GM18519 (cell line): ENCODE measurements around the gene HCN4.

Source experiments
- ATAC-seq: cut with Tn5 transposase; IDR thresholded peaks from one replicate; pipeline ENCODE4 v1.9.1; 2021; ENCODE audit warnings: mild to moderate bottlenecking, moderate library complexity; ENCODE audit not compliant: unreplicated experiment, low FRiP score

The HCN4 gene

DNA sequence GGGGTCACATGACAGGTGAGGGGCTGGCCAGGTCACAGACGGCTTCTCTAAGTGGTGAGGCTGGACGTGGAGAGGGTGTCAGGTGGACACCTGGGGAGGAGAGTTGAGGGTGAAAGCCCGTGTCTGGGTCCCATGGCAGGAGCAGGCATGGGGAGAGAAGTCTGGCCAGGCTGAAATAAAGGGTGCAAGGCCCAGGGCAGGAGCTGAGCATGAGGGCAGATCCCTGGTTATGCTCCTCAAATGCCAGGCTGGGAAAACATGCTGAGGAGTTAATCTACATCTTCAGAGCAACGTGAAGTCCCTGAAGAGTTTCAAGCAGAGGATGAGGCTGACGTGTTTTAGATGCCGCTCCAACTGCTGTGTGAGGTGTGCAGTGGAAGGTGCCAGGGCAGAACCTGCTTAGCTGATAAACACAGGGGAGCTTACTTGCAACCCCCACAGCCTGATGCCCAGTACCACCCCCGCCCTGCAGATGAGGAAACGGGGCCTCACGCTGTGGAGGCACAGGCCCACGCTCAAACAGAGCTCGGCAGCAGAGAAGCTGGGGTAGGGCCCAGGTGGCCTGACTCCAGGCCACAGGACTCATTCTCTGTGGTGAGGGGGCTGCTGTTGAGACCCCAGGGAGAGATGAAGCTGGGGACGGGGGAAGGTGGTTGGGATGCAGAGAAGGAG, 40.5 kb downstream of the HCN4 start:
- ATAC-seq = no peak

DNA sequence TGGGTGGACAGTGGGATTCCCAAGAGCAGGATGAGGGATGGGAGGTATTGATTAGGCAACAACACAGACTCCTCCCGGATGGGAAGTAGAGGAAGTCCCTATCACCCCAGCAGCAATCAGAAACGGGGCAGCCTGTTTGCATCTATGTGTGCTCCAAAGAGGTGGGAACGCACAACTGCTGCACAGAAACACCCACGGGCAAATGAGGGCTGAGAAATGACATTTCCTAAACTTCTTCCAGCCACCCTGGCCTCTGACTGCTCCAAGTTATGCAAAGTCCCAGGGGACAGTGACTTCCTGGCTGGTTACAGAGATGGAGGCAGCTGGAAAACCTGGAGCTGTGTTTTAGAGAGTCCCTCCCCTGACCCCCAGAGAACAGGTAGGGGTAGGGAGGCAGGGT, 42.6 kb downstream of the HCN4 start:
- ATAC-seq = no peak

DNA sequence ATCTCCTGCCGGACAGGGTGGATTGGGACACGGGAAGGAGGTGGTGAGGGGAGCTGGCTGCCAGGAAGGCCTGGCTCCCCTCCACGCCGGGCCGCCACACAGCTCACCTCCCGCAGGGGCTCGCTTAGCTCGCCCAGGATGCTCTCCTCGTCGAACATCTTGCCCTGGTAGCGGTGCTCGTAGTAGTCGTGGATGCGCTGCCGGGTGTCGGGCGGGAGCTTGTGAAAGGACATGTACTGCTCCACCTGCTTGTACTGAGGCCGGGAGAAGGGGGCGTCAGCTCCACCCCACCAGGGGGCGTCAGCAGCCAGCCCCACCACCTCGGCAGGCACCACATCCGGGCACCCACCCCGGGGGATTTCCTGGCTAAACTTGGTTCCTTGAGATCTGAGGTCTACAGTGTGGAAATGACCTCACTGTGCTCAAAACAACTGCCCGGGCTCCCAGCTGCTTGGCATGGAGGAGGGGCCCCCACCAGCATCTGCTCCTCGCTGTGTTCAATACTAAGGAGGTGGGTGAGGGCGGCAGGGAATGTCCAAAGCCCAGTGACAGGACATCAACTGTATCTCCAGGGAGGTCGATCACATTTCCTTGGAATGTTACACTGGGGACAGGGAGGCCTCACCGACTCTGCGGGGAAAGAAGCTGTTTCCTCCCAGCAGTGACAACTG, 43.4 kb downstream of the HCN4 start:
- ATAC-seq = no peak

DNA sequence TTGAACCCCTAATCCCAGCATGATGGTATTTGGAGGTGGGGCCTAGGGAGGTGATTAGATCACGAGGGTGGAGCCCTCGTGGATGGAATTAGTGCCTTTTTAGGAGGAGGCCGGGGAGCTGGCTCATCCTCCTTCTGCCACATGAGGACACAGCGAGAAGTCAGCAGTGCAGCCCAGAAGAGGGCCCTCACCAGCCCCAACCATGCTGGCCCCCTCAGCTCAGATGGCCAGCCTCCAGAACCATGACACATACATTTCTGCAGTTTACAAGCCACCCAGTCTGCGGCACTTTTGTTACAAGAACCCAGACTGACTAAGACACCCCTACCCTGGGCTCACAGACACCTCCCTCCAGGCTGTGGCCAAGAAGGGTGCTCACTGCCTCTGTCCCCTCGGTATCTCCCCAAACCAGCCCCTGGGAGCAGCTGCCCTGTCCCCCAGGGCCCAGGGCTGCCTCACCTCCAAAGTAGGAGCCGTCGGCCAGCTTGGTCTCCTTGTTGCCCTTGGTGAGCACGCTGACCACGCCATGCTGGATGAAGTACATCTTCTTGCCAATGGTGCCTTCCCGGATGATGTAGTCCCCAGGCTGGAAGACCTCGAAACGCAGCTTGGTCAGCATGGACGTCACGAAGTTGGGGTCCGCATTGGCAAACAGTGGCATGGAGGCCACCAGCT, 44.1 kb downstream of the HCN4 start:
- ATAC-seq = no peak

DNA sequence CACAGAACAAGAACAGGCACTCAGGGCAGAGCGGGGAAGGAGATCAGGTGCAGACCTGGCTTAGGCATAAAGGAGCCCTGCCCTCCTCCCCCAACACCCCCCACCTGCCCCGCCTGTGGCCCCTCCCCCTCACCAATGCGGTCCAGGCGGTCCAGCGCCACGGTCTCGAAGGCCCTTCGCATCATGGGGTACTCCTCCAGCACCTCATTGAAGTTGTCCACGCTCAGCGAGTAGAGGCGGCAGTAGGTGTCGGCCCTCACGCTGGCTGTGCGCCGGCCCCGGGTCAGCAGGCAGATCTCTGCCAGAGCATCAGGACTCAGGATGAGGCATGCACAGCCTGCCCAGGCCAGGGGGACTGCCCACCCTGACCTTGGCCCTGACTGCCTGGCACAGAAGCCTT, 44.8 kb downstream of the HCN4 start:
- no peak for ATAC-seq

DNA sequence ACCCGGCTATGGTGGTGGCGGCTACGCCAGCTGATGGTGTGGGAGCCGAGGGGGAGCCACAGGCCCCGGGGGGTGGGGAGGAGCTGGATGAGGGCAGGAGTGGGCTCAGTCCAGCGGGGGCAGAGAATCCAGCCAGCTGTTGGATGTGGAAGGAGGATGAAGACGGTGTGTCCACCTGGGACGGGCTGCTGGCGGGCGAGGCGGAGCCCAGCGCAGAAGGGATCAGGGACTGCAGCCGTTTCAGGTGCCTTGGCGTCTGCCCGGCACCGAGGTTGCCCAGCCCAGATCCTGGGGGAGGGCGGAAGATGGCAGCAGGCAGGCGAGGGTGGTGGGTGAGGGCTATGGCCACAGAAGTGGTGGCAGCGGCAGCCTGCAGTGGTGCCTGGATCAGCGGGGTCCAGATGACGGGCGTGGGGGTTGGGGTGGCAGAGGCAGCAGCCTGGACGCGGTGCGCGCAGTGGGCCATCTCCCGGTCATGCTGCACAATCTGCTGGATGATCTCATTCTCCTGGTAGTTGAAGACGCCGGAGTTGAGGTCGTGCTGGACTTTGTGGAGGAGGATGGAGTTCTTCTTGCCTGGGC, 45.3 kb downstream of the HCN4 start:
- ATAC-seq = no peak

DNA sequence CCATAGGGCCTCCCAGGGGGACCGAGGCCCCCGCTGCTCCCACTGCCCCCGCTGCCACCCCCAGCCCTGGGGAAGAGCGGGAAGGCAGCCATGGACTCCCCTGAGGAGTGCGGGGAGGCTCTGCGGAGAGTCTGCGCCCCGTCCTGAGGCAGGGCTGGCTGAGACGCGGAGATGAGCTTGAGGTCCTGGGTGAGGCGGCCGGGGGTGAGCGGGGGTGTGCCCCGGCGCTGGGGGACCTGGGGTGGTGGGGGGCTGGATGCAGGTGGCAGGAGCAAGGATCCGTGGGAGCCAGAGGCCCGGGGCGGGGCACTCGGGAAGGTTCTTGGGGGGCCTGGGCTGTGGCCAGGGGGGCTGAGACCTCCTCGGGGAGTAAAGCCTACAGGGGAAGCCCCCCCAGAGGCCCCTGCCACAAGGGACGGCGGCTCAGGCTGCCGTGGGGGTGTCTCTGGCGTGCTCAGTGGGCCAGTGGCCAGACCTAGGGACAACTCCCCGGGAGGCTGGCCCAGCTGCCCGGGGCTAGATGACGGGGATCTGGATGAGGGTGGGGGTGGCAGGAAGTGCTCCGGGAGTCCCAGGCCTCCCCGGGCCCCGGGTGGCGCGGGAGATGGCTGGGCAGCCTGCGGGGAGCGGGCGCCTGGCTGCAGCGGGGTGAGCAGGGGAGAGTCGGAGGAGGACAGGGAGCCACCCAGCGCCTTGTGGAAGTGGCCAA, 45.9 kb downstream of the HCN4 start:
- ATAC-seq = no peak

DNA sequence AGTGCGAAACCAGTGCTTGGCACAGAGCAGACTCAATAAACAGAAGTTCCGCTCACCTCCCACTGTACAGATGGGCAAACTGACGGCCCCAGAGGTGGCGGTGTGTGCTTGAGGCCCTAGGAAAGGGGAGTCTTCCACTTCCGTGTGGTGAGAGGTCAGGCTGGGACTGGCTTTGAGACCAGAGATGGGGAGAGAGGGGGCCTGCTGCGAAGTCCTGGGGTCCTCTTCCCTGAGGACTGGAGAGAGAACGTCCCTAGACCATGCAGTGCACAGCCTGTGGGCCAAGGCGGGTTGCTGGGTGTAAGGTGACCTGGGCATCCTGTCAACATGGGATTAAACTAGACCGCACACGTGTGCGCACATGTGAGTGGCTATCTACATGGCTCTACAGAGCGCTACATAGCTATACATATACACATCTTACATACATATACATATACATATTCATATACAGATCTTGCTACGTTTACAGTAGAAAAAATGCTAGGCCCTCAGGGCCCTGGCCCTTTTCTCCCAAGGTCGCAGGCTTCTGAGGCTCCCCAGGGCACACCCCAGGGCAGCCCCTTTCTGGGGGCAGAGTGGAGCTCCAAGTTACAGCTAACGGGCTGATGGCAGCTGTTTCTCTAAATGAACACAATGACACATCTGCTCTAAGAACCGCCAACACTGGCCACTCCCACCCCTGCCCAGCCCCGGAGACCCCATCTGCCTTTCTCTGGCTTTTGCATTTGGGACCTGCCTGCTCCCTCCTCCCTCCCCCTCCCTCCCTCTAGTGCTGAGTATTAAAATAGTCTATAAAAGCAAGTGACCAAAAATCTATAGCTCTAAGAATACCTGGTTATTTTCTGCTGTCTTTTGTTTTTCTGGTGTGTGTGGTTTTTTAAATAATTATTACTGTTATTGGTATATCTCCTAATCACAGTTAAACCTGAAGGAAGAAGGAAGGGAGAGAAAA, 47.0 kb downstream of the HCN4 start:
- no peak for ATAC-seq

DNA sequence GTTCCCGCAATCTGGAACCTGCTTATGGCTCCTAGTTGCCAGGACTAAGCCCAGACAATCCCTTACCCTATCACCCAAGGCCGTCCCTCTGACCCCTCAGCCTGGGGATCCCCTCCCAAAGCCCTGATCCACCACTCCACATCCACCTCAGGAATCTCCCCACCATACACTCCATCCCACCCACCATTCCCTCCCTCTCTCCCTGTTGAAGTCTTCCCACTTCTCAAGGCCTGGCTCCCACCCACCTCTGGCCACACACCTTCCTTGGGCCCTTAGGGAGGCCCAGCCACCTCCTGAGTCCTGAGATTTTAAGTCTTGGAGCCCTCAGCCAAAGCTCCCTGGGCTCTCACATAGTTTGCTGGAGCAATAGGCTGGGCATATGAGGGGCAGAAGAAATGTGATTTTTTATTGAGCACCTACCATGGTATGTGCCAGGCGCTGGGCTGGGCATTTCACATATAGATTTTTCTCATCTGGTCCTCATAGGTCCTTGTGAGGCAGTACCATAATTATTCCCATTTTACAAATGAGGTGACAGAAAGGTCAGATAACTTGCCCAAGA, 48.1 kb downstream of the HCN4 start:
- ATAC-seq = no peak

DNA sequence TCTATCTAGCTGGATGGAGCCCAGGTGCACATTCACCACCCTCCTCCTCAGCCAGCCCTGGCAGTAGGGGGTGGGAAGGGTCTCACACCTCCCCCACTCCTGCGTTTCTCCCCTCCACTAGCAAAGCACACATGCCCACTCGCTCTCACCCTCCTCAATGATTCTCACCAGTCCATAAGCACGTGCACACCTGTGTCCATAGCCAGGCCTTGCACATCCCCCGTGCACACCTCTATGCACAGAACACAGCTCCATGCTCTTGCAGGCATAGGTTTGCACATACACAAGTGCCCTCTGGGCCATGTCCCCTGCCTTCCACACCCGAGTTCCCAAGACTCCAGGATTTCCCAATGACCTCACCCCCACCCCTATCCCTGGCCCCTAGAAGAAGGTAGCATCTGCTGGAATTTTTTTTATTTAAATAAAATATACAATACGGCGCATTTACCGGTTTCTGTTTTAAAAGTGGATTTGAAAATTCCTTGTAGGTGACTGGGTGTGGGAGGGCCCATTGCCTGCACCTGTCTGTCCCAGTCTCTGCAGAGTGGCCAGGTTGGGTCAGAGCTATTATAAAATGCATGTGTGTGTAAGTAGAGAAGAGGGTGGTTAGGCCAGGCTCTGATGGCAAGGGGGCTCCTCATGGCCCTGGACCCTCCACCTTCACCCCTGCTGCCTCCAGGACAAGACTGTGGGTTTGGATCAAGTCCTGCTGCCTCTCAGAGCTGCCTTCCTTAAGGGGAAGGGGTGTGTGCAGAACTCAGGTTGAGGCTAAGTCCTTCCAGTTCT, 49.1 kb downstream of the HCN4 start:
- no peak for ATAC-seq

DNA sequence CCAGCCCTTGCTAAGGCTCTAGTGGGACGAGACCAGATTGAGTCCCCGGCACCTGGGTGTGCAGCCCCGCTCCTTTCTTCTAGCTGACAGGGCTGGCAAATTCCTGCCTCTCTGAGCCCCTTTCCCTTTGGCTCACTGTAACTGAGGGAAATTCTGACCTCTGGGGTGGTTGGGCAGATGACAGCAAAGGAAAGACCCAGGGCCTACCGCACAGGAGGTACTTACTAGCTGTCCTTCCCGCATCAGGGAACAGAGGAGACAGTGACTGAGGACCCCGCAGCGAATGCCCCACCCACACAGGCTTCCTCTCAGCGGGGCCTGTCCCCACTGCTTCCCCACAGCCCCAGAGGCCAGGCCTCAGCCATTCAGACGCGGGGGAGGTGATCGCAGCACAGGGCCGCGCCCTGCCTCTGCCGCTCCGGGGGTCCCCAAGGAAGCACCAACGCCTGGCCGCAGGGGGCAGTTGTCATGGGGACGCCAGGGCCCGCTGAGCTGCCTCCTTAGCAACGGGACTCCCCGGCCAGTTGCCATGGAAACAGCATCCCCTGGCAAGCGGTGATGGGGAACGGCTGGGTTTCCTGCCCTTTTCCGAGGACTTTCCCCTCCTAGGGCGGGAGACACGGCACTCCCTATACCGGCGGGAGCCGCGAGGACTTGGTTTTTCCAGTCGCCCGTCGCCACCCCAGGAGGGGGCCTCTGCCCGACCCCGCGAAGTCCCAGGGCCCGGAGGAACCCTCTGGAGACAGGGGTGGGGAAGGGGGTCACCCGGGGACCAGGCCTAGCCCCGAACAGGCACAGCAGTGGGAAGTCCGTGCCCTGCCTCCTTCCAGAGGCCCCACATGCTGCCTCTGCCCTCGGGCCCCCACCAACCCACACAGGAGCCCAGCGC, 50.1 kb downstream of the HCN4 start:
- ATAC-seq = no peak

DNA sequence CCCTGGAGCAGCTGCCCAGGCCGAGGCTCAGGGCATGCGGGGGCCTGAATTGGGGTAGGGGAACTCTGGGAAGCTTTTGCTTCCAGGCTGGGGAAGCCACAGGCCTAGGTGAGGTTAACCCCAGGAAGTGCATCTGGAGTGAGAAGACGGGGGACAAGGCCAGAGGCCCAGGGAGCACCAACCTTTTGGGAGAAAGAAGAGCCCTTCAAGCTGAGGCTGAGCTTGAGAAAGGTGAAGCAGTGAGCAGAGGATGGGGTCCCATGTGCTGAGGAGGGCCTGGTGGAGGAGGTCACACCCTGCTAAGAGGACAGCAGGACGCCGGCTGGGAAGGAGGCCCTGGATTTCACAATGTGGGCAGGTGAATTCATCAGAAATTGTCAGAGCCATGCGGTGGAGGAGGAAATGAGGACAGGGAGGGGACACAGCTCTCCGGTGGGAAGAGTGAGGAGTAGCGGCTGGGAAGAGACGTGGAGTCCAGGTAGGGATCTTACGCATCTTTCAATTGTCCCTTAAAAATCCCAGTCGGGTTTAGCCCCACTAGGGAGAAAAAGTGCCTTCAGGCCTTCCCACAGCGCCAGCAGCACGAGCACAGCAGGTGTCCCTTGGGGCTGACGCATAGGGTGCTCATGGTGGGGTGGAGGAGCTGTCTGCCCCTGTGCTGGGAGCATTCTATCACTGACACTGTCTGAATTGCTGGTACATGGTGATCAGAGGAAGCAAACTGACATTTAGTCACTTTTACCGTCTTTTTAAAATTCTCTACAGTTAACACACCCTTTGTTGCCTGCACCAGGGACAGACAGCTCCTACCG, 50.9 kb downstream of the HCN4 start:
- ATAC-seq = no peak

DNA sequence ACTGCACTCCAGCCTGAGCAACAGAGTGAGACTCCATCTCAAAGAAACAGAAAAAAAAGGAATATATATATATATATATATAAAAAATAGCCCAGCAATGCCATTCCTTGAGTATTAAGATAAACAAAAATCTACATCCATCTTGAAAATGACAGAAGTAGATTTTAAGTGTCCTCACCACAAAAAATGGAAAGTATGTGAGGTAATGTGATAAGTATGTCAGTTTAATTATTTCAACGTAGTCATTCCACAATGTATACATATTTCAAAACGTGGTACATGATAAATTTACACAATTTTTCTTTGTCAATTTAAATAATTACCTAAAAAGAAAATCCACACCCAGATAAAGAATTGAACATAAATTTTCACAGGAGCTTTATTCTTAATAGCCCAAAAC, 54.9 kb downstream of the HCN4 start:
- ATAC-seq = no peak

DNA sequence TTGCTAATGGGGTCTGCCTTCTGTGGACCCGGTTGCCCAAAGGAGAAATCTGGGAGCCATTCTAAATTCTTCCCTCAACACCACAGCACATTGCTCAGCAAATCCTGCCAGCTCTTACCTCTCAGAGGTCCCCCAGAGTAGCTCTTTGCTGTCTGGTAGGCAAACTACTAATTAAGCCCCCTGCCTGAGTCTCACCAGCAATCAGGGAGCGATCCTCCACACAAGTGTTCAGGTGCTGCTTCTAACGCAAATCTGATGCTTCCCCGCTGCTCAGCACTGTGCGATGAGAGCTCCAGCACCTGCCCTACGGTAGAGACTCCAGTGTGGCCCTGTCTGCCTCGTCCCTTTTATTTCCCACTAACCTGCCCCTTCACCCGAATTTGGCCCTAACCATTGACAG, 60.5 kb downstream of the HCN4 start:
- ATAC-seq = no peak

DNA sequence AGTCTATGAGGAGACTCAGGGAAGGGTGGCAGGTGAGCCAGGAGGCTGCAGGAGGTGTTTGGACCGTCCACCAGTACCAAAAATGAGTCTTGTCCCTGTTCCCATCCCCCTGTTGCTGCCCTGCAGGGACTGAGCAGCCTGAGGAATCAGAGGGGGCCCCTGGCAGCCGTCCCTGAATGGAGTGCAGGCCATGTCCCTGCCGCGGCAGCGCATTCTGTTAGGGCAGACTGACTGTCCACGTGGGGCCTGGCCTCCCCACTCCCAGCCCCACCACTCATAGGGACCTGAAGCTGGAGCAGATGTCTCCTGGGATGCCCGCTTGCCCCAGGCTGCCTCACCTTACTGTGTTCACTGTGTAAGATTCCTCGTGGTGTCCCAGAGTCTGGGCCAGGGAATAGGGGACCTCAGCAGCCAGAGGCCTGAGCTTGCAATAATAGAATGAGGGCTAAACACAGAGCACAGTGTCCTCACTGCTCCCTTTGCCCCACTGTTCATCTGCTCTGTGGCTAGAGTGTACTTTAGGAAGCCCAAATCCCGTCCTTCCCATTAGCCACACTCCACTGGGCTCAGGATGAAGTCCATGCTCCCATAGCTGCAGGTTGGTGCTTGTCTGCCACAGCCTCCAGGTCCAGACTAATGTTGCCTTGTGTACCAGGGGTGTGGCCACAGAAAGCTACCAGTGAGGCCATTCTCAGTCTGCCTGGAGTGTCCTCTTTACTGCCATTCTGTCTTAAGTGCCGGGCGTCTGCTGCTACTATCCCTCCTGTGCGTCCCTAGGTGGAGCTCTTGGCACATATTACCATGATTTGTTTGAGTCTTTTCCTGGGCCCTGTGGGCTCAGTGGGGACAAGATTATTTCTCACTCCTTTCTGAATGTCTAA, 63.2 kb downstream of the HCN4 start:
- ATAC-seq = no peak

DNA sequence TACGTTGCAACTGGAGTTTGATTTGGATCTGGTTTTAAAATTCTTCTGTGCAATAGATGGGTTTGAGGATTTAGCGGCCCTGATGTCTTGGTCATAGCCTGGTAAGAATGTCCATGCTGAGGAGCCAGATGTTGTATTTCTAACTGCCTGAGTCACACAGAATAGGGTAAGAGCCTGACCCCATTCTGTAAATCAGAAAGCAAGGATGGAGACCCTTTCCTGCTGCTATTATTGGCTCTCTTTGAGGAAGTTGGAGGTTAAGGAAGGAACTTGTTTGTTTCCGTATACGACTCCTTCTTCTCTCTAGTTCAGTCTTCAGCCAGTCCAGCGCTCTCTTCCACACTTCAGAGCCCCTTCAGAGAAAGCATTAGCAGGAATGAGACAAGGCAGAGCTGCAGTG, 65.1 kb downstream of the HCN4 start:
- ATAC-seq = no peak
